ENCODE results near the gene MAL.

MAL gene

GRCh38 chr2:95004711-95005110, 20.8 kb upstream of the MAL start:
- Histone ChIP-seq H3K36me3 (ENCODE audit: control insufficient read depth in 1 of 2, insufficient read depth in 2 of 2, low read length in 2 of 2) (no peaks in the 10 kb centered on the region), H2BK120ac (ENCODE audit: insufficient read depth, low read length, poor library complexity) (no peak overlapping the region), H4K12ac (ENCODE audit: low read depth, low read length) (no peak overlapping the region), H2AFZ (ENCODE audit: insufficient read depth, low read length, poor library complexity) (no peak overlapping the region), H3K27ac (ENCODE audit: low read depth, low read length) (no peak overlapping the region), H4K8ac (ENCODE audit: low read depth, low read length) (no peak overlapping the region), H3K14ac (ENCODE audit: low read length) (no peak overlapping the region), H3K9ac (ENCODE audit: low read length) (no peak overlapping the region), H3K18ac (ENCODE audit: low read length) (no peak overlapping the region), H3K4me1 (ENCODE audit: control insufficient read depth in 1 of 2, insufficient read depth in 2 of 2, low read length in 2 of 2) (no peaks in the 10 kb centered on the region), H2BK5ac (ENCODE audit: low read depth, low read length, poor library complexity) (no peak overlapping the region), H3K79me2 (ENCODE audit: control insufficient read depth, insufficient read depth, low read length, poor library complexity) (no peaks in the 10 kb centered on the region), H3K4me3 (ENCODE audit: low read depth, low read length) (no peak overlapping the region), H3K9me3 (ENCODE audit: insufficient read depth, low read depth, low read length) (no peaks in the 10 kb centered on the region), H3K27me3 (ENCODE audit: insufficient read depth, low read length) (no peaks in the 10 kb centered on the region), H2BK12ac (ENCODE audit: low read length) (no peak overlapping the region), H3K4me2 (ENCODE audit: low read length) (no peak overlapping the region), H3K23ac (ENCODE audit: low read length) (no peak overlapping the region), H4K91ac (ENCODE audit: low read depth, low read length) (no peak overlapping the region), H3K4ac (ENCODE audit: low read depth, low read length) (no peak overlapping the region), H2AK5ac (ENCODE audit: low read length) (no peak overlapping the region), H3K79me1 (ENCODE audit: low read length) (no peaks in the 10 kb centered on the region)
- DNase-seq = no peak
- WGBS (ENCODE audit: extremely low coverage, insufficient coverage, insufficient read length) = no CpG with 5 or more reads among the region's 8 CpGs

- H3K14ac ChIP-seq (ENCODE audit: low read length) = no peak overlapping the region
- no peak overlapping the region for H3K18ac ChIP-seq (ENCODE audit: low read length)
- no peak overlapping the region for H4K12ac ChIP-seq (ENCODE audit: low read depth, low read length)
- WGBS (ENCODE audit: extremely low coverage, insufficient coverage, insufficient read length) = no CpG with 5 or more reads among the region's 9 CpGs
- no peaks in the 10 kb centered on the region for H3K9me3 ChIP-seq (ENCODE audit: insufficient read depth, low read depth, low read length)
- no peaks in the 10 kb centered on the region for H3K79me1 ChIP-seq (ENCODE audit: low read length)
- H3K4me2 ChIP-seq (ENCODE audit: low read length) = no peak overlapping the region
- no peak overlapping the region for H3K4me3 ChIP-seq (ENCODE audit: low read depth, low read length)
- H2BK12ac ChIP-seq (ENCODE audit: low read length) = no peak overlapping the region
- no peak overlapping the region for H2BK5ac ChIP-seq (ENCODE audit: low read depth, low read length, poor library complexity)
- H4K91ac ChIP-seq (ENCODE audit: low read depth, low read length) = no peak overlapping the region
- no peak overlapping the region for H3K9ac ChIP-seq (ENCODE audit: low read length)
- no peak for DNase-seq
- H3K4ac ChIP-seq (ENCODE audit: low read depth, low read length) = no peak overlapping the region
- no peak overlapping the region for H2AFZ ChIP-seq (ENCODE audit: insufficient read depth, low read length, poor library complexity)
- no peaks in the 10 kb centered on the region for H3K4me1 ChIP-seq (ENCODE audit: control insufficient read depth in 1 of 2, insufficient read depth in 2 of 2, low read length in 2 of 2)
- H3K79me2 ChIP-seq (ENCODE audit: control insufficient read depth, insufficient read depth, low read length, poor library complexity) = no peaks in the 10 kb centered on the region
- no peaks in the 10 kb centered on the region for H3K27me3 ChIP-seq (ENCODE audit: insufficient read depth, low read length)
- no peaks in the 10 kb centered on the region for H3K36me3 ChIP-seq (ENCODE audit: control insufficient read depth in 1 of 2, insufficient read depth in 2 of 2, low read length in 2 of 2)
- no peak overlapping the region for H2AK5ac ChIP-seq (ENCODE audit: low read length)
- no peak overlapping the region for H3K23ac ChIP-seq (ENCODE audit: low read length)
- H2BK120ac ChIP-seq (ENCODE audit: insufficient read depth, low read length, poor library complexity) = no peak overlapping the region
- no peak overlapping the region for H4K8ac ChIP-seq (ENCODE audit: low read depth, low read length)
- no peak overlapping the region for H3K27ac ChIP-seq (ENCODE audit: low read depth, low read length)
Observed at GRCh38 chr2:95005726-95006125, 19.8 kb upstream of the MAL start.

DNA sequence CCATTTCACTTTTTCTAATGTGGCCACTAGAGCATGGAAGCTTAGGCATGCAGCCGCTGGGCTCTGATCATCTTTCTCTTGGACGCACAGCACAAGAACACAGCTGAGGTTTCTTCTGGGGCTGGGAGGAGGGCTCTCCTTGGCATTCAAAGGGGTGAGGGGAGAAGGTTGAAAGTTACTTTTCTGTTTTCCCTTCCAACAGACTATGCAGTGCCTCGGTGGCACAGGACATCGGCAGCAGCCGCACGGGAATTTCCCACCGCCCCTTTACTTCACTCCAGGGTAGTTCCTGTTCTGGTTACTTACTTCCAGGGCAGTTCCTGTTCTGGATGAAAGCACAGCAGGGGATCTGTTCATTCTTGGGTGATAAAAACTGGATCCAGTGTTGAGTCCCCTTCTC, 18.9 kb upstream of the MAL start:
- no peak overlapping the region for H3K4me2 ChIP-seq (ENCODE audit: low read length)
- no peak overlapping the region for H2BK120ac ChIP-seq (ENCODE audit: insufficient read depth, low read length, poor library complexity)
- no peaks in the 10 kb centered on the region for H3K4me1 ChIP-seq (ENCODE audit: control insufficient read depth in 1 of 2, insufficient read depth in 2 of 2, low read length in 2 of 2)
- H2BK5ac ChIP-seq (ENCODE audit: low read depth, low read length, poor library complexity) = no peak overlapping the region
- H3K4me3 ChIP-seq (ENCODE audit: low read depth, low read length) = no peak overlapping the region
- H3K36me3 ChIP-seq (ENCODE audit: control insufficient read depth in 1 of 2, insufficient read depth in 2 of 2, low read length in 2 of 2) = no peaks in the 10 kb centered on the region
- H3K4ac ChIP-seq (ENCODE audit: low read depth, low read length) = no peak overlapping the region
- no peaks in the 10 kb centered on the region for H3K79me1 ChIP-seq (ENCODE audit: low read length)
- H2AFZ ChIP-seq (ENCODE audit: insufficient read depth, low read length, poor library complexity) = no peak overlapping the region
- H3K79me2 ChIP-seq (ENCODE audit: control insufficient read depth, insufficient read depth, low read length, poor library complexity) = no peaks in the 10 kb centered on the region
- no peak overlapping the region for H4K8ac ChIP-seq (ENCODE audit: low read depth, low read length)
- no peak overlapping the region for H3K9ac ChIP-seq (ENCODE audit: low read length)
- no peak overlapping the region for H3K14ac ChIP-seq (ENCODE audit: low read length)
- no CpG with 5 or more reads among the region's 7 CpGs for WGBS (ENCODE audit: extremely low coverage, insufficient coverage, insufficient read length)
- H3K23ac ChIP-seq (ENCODE audit: low read length) = no peak overlapping the region
- no peak for DNase-seq
- H3K27ac ChIP-seq (ENCODE audit: low read depth, low read length) = no peak overlapping the region
- no peaks in the 10 kb centered on the region for H3K27me3 ChIP-seq (ENCODE audit: insufficient read depth, low read length)
- no peak overlapping the region for H4K91ac ChIP-seq (ENCODE audit: low read depth, low read length)
- no peak overlapping the region for H3K18ac ChIP-seq (ENCODE audit: low read length)
- H4K12ac ChIP-seq (ENCODE audit: low read depth, low read length) = no peak overlapping the region
- H2BK12ac ChIP-seq (ENCODE audit: low read length) = no peak overlapping the region
- H2AK5ac ChIP-seq (ENCODE audit: low read length) = no peak overlapping the region
- no peaks in the 10 kb centered on the region for H3K9me3 ChIP-seq (ENCODE audit: insufficient read depth, low read depth, low read length)

- Histone ChIP-seq H4K8ac (ENCODE audit: low read depth, low read length) (no peak overlapping the region), H3K14ac (ENCODE audit: low read length) (no peak overlapping the region), H4K12ac (ENCODE audit: low read depth, low read length) (no peak overlapping the region), H3K27ac (ENCODE audit: low read depth, low read length) (no peak overlapping the region), H3K79me1 (ENCODE audit: low read length) (no peaks in the 10 kb centered on the region), H2BK12ac (ENCODE audit: low read length) (no peak overlapping the region), H2BK5ac (ENCODE audit: low read depth, low read length, poor library complexity) (no peak overlapping the region), H3K4ac (ENCODE audit: low read depth, low read length) (no peak overlapping the region), H2AFZ (ENCODE audit: insufficient read depth, low read length, poor library complexity) (no peak overlapping the region), H3K9ac (ENCODE audit: low read length) (no peak overlapping the region), H3K23ac (ENCODE audit: low read length) (no peak overlapping the region), H3K79me2 (ENCODE audit: control insufficient read depth, insufficient read depth, low read length, poor library complexity) (no peaks in the 10 kb centered on the region), H3K27me3 (ENCODE audit: insufficient read depth, low read length) (no peaks in the 10 kb centered on the region), H2AK5ac (ENCODE audit: low read length) (no peak overlapping the region), H3K4me1 (ENCODE audit: control insufficient read depth in 1 of 2, insufficient read depth in 2 of 2, low read length in 2 of 2) (no peaks in the 10 kb centered on the region), H3K4me3 (ENCODE audit: low read depth, low read length) (no peak overlapping the region), H3K4me2 (ENCODE audit: low read length) (no peak overlapping the region), H3K9me3 (ENCODE audit: insufficient read depth, low read depth, low read length) (no peaks in the 10 kb centered on the region), H4K91ac (ENCODE audit: low read depth, low read length) (no peak overlapping the region), H2BK120ac (ENCODE audit: insufficient read depth, low read length, poor library complexity) (no peak overlapping the region), H3K18ac (ENCODE audit: low read length) (no peak overlapping the region), H3K36me3 (ENCODE audit: control insufficient read depth in 1 of 2, insufficient read depth in 2 of 2, low read length in 2 of 2) (no peaks in the 10 kb centered on the region)
- DNase-seq = no peak
- WGBS (ENCODE audit: extremely low coverage, insufficient coverage, insufficient read length) = no CpG with 5 or more reads among the region's 12 CpGs
Observed at GRCh38 chr2:95007031-95007609, 18.4 kb upstream of the MAL start.
